Measurements from ENCODE around the gene IRAG1.
A peak's percentile ranks its signal among the peaks of the same experiment; 100 is the strongest.

IRAG1 gene

GRCh38 chr11:10664496-10664895, 29.1 kb downstream of the IRAG1 start:
- DNase-seq (ENCODE audit: low spot score): no peak

- no peak for DNase-seq (ENCODE audit: low spot score)
Observed at GRCh38 chr11:10663990-10664389, 29.6 kb downstream of the IRAG1 start.

- no peak for DNase-seq (ENCODE audit: low spot score)
Observed at GRCh38 chr11:10663365-10663764, 30.2 kb downstream of the IRAG1 start.

GRCh38 chr11:10660323-10660722, 33.2 kb downstream of the IRAG1 start:
- DNase-seq (ENCODE audit: low spot score): peak; percentile 1

GRCh38 chr11:10659339-10660216, 34.0 kb downstream of the IRAG1 start:
- DNase-seq (ENCODE audit: low spot score): peak; percentile 40

GRCh38 chr11:10658621-10659338, 34.8 kb downstream of the IRAG1 start:
- peak; percentile 37 for DNase-seq (ENCODE audit: low spot score)

GRCh38 chr11:10657308-10658271, 36.0 kb downstream of the IRAG1 start:
- peak; percentile 53 for DNase-seq (ENCODE audit: low spot score)

GRCh38 chr11:10655943-10656576, 37.5 kb downstream of the IRAG1 start:
- peak; percentile 2 for DNase-seq (ENCODE audit: low spot score)

GRCh38 chr11:10655227-10655626, 38.3 kb downstream of the IRAG1 start:
- DNase-seq (ENCODE audit: low spot score): no peak

GRCh38 chr11:10654811-10655150, 38.8 kb downstream of the IRAG1 start:
- DNase-seq (ENCODE audit: low spot score): peak; percentile 18

GRCh38 chr11:10653946-10654810, 39.4 kb downstream of the IRAG1 start:
- peak; percentile 20 for DNase-seq (ENCODE audit: low spot score)

- peak; percentile 14 for DNase-seq (ENCODE audit: low spot score)
Observed at GRCh38 chr11:10653261-10653660, 40.3 kb downstream of the IRAG1 start.

- DNase-seq (ENCODE audit: low spot score): peak; percentile 51
Observed at GRCh38 chr11:10651656-10652361, 41.7 kb downstream of the IRAG1 start.

- DNase-seq (ENCODE audit: low spot score): peak; percentile 40
Observed at GRCh38 chr11:10650630-10651029, 42.9 kb downstream of the IRAG1 start.

GRCh38 chr11:10650166-10650565, 43.4 kb downstream of the IRAG1 start:
- DNase-seq (ENCODE audit: low spot score): no peak

GRCh38 chr11:10648871-10649270, 44.7 kb downstream of the IRAG1 start:
- peak; percentile 51 for DNase-seq (ENCODE audit: low spot score)

- peak; percentile 6 for DNase-seq (ENCODE audit: low spot score)
Observed at GRCh38 chr11:10646681-10647355, 46.7 kb downstream of the IRAG1 start.

- DNase-seq (ENCODE audit: low spot score): no peak
Observed at GRCh38 chr11:10646005-10646404, 47.5 kb downstream of the IRAG1 start.

GRCh38 chr11:10645212-10645795, 48.3 kb downstream of the IRAG1 start:
- DNase-seq (ENCODE audit: low spot score): no peak
